Mesothelial cell of epicardium (in vitro differentiated cells): ENCODE results near the gene CDKN2B-AS1. TPM values are rescaled to one million over a fixed set of nuclear protein-coding genes. Genes with fewer than 3 reads are reported as not detected.

Source experiments
- DNase-seq, 2 experiments: peaks; one replicate each; pipeline ENCODE4 v3.0.0; 2021; ENCODE audit warnings: low spot score in 2 of 2; ENCODE audit not compliant: unreplicated experiment in 2 of 2
- H3K27ac Mint-ChIP-seq: 2 replicates; pipeline ENCODE4 v1.8.0; 2021; ENCODE audit warnings: mixed read lengths
- H3K27me3 Mint-ChIP-seq: 2 replicates; pipeline ENCODE4 v1.8.0; 2021; ENCODE audit warnings: low read depth, mixed read lengths
- H3K36me3 Mint-ChIP-seq: 2 replicates; pipeline ENCODE4 v1.8.0; 2021; ENCODE audit warnings: mixed read lengths
- H3K4me1 Mint-ChIP-seq: 2 replicates; pipeline ENCODE4 v1.8.0; 2021; ENCODE audit warnings: mixed read lengths
- H3K4me3 Mint-ChIP-seq: 2 replicates; pipeline ENCODE4 v1.8.0; 2021; ENCODE audit warnings: mild to moderate bottlenecking, moderate library complexity, mixed read lengths
- H3K9me3 Mint-ChIP-seq: 2 replicates; pipeline ENCODE4 v1.8.0; 2021; ENCODE audit warnings: mixed read lengths
- total RNA-seq: library from RNA; stranded (reverse); gene quantifications from 3 replicates; pipeline ENCODE4 v1.2.1, GENCODE V29; 2021
- TF ChIP-seq, protein P1 (sequence below): fragments of 200-600 bp; sonication (generic); IDR thresholded peaks from one replicate; pipeline ENCODE4 v1.5.0; 2021; ENCODE audit warnings: antibody characterized with exemption; ENCODE audit not compliant: unreplicated experiment

Gene CDKN2B-AS1
- total RNA-seq, 1 donor from 2014 or later: 10.8 TPM

DNA sequence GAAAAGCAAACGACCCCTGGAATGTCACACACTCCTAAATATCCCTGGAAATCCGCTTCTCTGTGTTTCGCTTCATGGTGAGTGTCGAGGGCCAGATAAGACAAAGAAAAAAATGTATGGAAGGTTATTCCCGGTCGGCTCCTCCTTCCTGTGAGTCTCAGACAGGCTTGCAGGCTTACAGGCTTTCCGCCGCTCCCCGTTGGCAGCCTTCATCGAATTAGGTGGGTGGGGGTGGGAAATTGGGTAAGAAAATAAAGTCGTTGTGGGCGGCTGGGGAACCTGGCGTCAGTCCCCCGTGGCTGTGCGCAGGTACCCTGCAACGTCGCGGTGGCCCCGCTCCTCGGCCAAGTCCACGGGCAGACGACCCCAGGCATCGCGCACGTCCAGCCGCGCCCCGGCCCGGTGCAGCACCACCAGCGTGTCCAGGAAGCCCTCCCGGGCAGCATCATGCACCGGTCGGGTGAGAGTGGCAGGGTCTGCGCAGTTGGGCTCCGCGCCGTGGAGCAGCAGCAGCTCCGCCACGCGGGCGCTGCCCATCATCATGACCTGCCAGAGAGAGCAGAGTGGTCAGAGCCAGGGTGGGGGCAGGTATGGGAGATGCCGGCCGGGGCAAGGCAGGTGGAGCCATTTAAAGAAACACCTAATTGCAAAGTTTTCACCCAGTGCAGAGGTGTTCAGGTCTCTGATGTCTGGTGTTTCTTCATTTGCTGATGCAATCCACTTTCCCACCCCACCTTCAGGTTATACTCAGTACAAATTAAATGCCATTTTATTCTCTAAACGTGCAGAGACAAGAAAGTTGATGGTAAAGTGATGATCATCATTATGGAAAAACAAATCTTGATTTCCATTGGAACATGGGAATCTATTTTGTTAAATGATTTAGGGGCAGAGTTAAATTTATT lies 11.4 kb downstream of the CDKN2B-AS1 start:
- H3K4me1 Mint-ChIP-seq: peaks cover 35% of the 10 kb centered on the region
- DNase-seq: no peak
- H3K27me3 Mint-ChIP-seq: peaks cover 27% of the 10 kb centered on the region
- TF ChIP-seq, protein P1, sequence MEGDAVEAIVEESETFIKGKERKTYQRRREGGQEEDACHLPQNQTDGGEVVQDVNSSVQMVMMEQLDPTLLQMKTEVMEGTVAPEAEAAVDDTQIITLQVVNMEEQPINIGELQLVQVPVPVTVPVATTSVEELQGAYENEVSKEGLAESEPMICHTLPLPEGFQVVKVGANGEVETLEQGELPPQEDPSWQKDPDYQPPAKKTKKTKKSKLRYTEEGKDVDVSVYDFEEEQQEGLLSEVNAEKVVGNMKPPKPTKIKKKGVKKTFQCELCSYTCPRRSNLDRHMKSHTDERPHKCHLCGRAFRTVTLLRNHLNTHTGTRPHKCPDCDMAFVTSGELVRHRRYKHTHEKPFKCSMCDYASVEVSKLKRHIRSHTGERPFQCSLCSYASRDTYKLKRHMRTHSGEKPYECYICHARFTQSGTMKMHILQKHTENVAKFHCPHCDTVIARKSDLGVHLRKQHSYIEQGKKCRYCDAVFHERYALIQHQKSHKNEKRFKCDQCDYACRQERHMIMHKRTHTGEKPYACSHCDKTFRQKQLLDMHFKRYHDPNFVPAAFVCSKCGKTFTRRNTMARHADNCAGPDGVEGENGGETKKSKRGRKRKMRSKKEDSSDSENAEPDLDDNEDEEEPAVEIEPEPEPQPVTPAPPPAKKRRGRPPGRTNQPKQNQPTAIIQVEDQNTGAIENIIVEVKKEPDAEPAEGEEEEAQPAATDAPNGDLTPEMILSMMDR: no peak
- peaks cover 10% of the 10 kb centered on the region for H3K36me3 Mint-ChIP-seq
- peak overlapping the region; percentile 64 for H3K27ac Mint-ChIP-seq
- peak overlapping the region; percentile 69 for H3K4me3 Mint-ChIP-seq
- no peaks in the 10 kb centered on the region for H3K9me3 Mint-ChIP-seq

DNA sequence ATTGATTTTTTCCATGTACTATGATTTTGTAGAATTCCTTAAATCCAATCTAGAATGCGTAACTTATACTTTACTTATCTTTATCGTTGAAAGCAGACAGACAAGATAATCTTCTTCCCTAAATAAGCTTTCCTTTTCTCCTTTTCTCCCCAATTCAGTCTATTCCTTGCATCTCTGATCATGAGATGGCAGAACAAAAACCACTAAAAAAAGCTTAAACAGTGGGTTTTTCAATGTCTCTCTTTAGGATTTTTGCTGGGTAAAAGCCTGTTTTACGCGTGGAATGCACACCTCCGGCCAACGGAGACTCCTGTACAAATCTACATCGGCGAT lies 13.8 kb downstream of the CDKN2B-AS1 start:
- Mint-ChIP-seq H3K4me1 (peaks cover 35% of the 10 kb centered on the region), H3K27ac (peak overlapping the region; percentile 95)

DNA sequence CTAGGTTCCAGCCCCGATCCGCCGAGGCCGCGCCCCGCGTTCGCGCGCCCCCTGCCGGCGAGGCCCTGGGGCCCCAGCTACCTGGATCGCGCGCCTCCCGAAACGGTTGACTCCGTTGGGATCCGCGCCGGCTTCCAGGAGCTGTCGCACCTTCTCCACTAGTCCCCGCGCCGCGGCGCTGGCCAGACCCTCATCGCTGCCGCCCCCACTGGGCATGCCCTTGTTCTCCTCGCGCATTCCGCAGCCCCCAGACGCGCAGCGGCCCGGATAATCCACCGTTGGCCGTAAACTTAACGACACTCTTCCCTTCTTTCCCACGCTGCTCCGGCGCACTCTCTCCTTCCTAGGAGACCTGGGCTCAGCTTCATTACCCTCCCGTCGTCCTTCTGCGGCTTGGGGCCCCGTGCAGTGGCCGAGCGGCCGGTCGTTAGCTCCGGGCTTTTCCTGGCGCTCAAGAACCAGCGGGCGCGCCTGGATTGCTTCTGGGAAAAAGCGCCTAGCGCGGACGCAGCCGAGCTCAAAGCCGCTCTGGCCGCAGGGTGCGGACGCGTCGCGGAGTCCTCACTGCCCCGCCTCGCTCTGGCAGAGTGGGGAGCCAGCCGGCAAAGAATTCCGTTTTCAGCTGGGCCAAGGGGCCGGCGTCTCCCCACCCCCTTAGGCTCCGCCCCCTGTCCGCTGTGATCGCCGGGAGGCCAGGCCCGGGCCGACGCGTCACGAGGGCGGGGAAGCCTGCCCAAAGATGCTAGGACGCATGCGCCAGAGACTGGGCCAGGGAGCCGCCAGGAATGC lies 14.3 kb downstream of the CDKN2B-AS1 start, which contains the start of gene CDKN2B:
Gene CDKN2B, minus strand, starts transcription at position 589 of the 789 bp plus-strand sequence. Its CDS starts 352 bp downstream, at position 237.
- H3K4me1 Mint-ChIP-seq: peaks cover 33% of the 10 kb centered on the region

More for the DNA sequence above, 13.8 kb downstream of the CDKN2B-AS1 start:
- Mint-ChIP-seq H3K4me3 (peak overlapping the region; percentile 99), H3K27me3 (peaks cover 27% of the 10 kb centered on the region), H3K9me3 (no peaks in the 10 kb centered on the region), H3K36me3 (peaks cover 17% of the 10 kb centered on the region)
- DNase-seq: no peak
- TF ChIP-seq, protein P1: no peak

DNA sequence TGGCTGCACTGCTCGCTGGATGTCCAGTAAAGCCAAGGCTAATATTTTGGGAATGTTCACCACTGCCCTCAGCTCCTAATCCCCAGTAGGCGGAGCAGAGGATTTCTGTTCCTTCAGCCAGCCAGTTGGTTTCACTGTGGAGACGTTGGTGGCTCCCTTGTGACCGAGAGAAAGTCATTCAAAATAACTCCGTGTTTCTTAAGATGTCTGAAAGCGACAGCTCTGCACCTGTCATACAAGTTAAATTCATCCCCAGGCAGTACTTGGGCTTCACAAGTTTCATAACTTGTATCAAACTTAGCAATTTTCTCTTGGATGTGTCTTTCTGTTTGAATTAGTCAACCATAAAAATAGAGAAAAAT lies 14.9 kb downstream of the CDKN2B-AS1 start:
- H3K4me3 Mint-ChIP-seq: peak overlapping the region; percentile 99
- H3K9me3 Mint-ChIP-seq: no peaks in the 10 kb centered on the region
- H3K4me1 Mint-ChIP-seq: peaks cover 28% of the 10 kb centered on the region
- TF ChIP-seq, protein P1: no peak
- H3K27ac Mint-ChIP-seq: peak overlapping the region; percentile 99
- H3K36me3 Mint-ChIP-seq: peaks cover 13% of the 10 kb centered on the region
- peaks cover 20% of the 10 kb centered on the region for H3K27me3 Mint-ChIP-seq
- no peak for DNase-seq

More for the DNA sequence above, 14.3 kb downstream of the CDKN2B-AS1 start, which contains the start of gene CDKN2B:
- H3K27me3 Mint-ChIP-seq: peaks cover 25% of the 10 kb centered on the region
- peak; percentile 96 to 98 for DNase-seq
- H3K36me3 Mint-ChIP-seq: peaks cover 17% of the 10 kb centered on the region
- H3K4me3 Mint-ChIP-seq: peak within 1 kb of the TSS; percentile 99
- peak within 1 kb of the TSS; percentile 99 for H3K27ac Mint-ChIP-seq
- TF ChIP-seq, protein P1: peak; percentile 97
- H3K9me3 Mint-ChIP-seq: no peaks in the 10 kb centered on the region

DNA sequence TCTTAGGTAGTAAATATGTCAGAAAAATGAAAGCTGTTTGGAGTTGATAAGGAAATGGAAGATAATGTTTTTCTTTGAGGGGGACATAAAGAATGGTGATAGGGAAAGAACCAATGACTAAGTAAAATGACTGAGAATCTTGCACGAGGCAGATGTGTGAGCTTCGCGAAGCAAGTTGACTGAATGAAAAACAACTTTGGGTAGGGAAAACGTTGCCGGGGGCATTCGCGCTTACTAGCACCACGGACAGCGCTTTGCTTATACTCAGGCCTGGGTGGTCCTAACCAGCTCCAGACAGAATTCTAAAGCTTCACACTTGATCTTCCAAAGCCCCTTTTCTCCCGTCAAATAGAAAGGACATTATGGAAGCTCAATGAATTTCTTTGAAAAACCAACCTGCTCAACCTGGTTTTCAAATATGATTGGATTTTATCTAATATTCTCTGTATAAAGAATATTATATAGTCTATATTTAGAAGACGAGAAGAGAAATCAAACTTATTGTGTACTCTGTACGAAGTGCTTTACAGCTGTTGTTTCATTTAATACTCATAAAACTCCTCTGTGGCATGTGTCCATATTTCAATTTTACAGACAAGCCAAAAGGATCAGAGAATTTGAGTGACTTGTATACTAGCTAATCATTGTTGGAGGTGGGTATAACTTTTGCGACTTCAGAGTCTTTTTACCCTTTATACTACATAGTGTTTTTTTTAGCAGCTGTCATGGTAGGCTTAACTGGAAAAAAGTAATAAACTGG lies 16.5 kb downstream of the CDKN2B-AS1 start:
- peaks cover 5% of the 10 kb centered on the region for H3K27me3 Mint-ChIP-seq
- no peaks in the 10 kb centered on the region for H3K9me3 Mint-ChIP-seq
- peaks cover 13% of the 10 kb centered on the region for H3K4me1 Mint-ChIP-seq
- no peak overlapping the region for H3K4me3 Mint-ChIP-seq
- peak in 1 of 2 experiments; percentile 79 for DNase-seq
- peaks cover 8% of the 10 kb centered on the region for H3K36me3 Mint-ChIP-seq
- TF ChIP-seq, protein P1: no peak
- H3K27ac Mint-ChIP-seq: no peak overlapping the region
